ENCODE measurements around the gene ABHD3.
"Not testable (repeated sequence)": the region's sequence is repeated elsewhere in the genome, so short reads cannot be mapped to it uniquely, and the experiment has no call there.

The ABHD3 gene

GRCh38 chr18:21638822-21639221 lies 65.8 kb downstream of the ABHD3 start:
- DNase-seq: no peak

GRCh38 chr18:21636769-21637168 lies 67.8 kb downstream of the ABHD3 start:
- DNase-seq: no peak

GRCh38 chr18:21634588-21635199 lies 69.9 kb downstream of the ABHD3 start:
- no peak for DNase-seq

GRCh38 chr18:21632393-21632792 lies 72.2 kb downstream of the ABHD3 start:
- DNase-seq: no peak

GRCh38 chr18:21629089-21629832 lies 75.3 kb downstream of the ABHD3 start:
- DNase-seq: no peak

GRCh38 chr18:21621640-21622039 lies 82.9 kb downstream of the ABHD3 start:
- DNase-seq: not testable (repeated sequence)

- DNase-seq: peak; percentile 63
Observed at GRCh38 chr18:21612125-21613039, 92.2 kb downstream of the ABHD3 start, which contains the start of gene SNRPD1. Gene SNRPD1 (plus strand): TSS chr18:21612314. CDS start chr18:21612430, 116 bp downstream.

GRCh38 chr18:21611401-21612124 lies 93.0 kb downstream of the ABHD3 start:
- DNase-seq: not testable (repeated sequence)

- no peak for DNase-seq
Observed at GRCh38 chr18:21605213-21605612, 99.4 kb downstream of the ABHD3 start.

GRCh38 chr18:21604671-21605070 lies 99.9 kb downstream of the ABHD3 start:
- DNase-seq: no peak

- no peak for DNase-seq
Observed at GRCh38 chr18:21602299-21602587, 102.3 kb downstream of the ABHD3 start.

Data from DMS79 (cell line).